PC-9 (cell line): ENCODE measurements around the gene BTN2A1. TPM values are rescaled to one million over a fixed set of nuclear protein-coding genes. Genes with fewer than 3 reads are reported as not detected.
"Not testable (repeated sequence)": the region's sequence is repeated elsewhere in the genome, so short reads cannot be mapped to it uniquely, and the experiment has no call there.

ENCODE experiments used
- BruUV-seq: library from RNA; stranded (reverse); fragments of 400-500 nt; replicated peaks from 2 replicates; lab custom pipeline; 2021; lab: Mats Ljungman, UMichigan
- CTCF ChIA-PET: fragments of 300-600 bp; sonication (Branson Sonifier 250); formaldehyde crosslinking; loops from one replicate; lab custom pipeline; 2022; ENCODE audit warnings: antibody characterized with exemption; lab: Charles Lee
- POLR2A ChIA-PET: fragments of 300-600 bp; sonication (Branson Sonifier 250); formaldehyde crosslinking; loops from one replicate; lab custom pipeline; 2022; ENCODE audit warnings: antibody characterized with exemption; ENCODE audit not compliant: unreplicated experiment; lab: Charles Lee
- DNase-seq, 2 experiments: peaks; one replicate each; pipeline versions ENCODE4 v3.0.0 to v3.0.0-alpha.2; 2015 to 2022; ENCODE audit warnings: mixed read lengths in 1 of 2
- H2AFZ ChIP-seq: fragments of 200-600 bp; sonication (generic); 2 replicates; pipeline ENCODE4 v1.8.1; 2017; ENCODE audit warnings: antibody characterized with exemption
- H3F3A ChIP-seq: fragments of 200-600 bp; sonication (generic); 2 replicates; pipeline ENCODE4 v1.8.1; 2017; ENCODE audit warnings: antibody characterized with exemption, mild to moderate bottlenecking, low read depth; ENCODE audit not compliant: insufficient read depth
- H3K27ac ChIP-seq: fragments of 200-600 bp; sonication (generic); 2 replicates; pipeline ENCODE4 v1.6.1; 2016; ENCODE audit warnings: mixed run types
- H3K27me3 ChIP-seq: fragments of 200-600 bp; sonication (generic); 2 replicates; pipeline ENCODE4 v1.6.1; 2016; ENCODE audit warnings: low read depth, mixed run types; ENCODE audit not compliant: insufficient read depth
- H3K36me3 ChIP-seq: fragments of 200-600 bp; sonication (generic); 2 replicates; pipeline ENCODE4 v1.6.1; 2016; ENCODE audit warnings: low read depth, mixed run types
- H3K4me1 ChIP-seq: fragments of 200-600 bp; sonication (generic); replicated peaks from 2 replicates; pipeline ENCODE4 v1.6.1; 2016; ENCODE audit warnings: mixed run types; ENCODE audit not compliant: insufficient read depth
- H3K4me2 ChIP-seq: fragments of 200-600 bp; sonication (generic); 2 replicates; pipeline ENCODE4 v1.6.1; 2017; ENCODE audit warnings: mixed run types
- H3K4me3 ChIP-seq: fragments of 200-600 bp; sonication (generic); 2 replicates; pipeline ENCODE4 v1.6.1; 2016; ENCODE audit warnings: mixed run types
- H3K79me2 ChIP-seq: fragments of 200-600 bp; sonication (generic); 2 replicates; pipeline ENCODE4 v1.6.1; 2017; ENCODE audit warnings: low read depth, mixed run types
- H3K9me2 ChIP-seq: fragments of 200-600 bp; sonication (generic); 2 replicates; pipeline ENCODE4 v1.8.1; 2017; ENCODE audit warnings: mild to moderate bottlenecking; ENCODE audit not compliant: insufficient read depth
- H3K9me3 ChIP-seq: fragments of 200-600 bp; sonication (generic); 2 replicates; pipeline ENCODE4 v1.8.1; 2016; ENCODE audit warnings: low read depth; ENCODE audit not compliant: insufficient read depth
- H4K20me1 ChIP-seq: fragments of 200-600 bp; sonication (generic); 2 replicates; pipeline ENCODE4 v1.8.1; 2017; ENCODE audit not compliant: insufficient read depth
- CTCF ChIP-seq: fragments of 200-600 bp; sonication (generic); conservative IDR thresholded peaks from 2 replicates; pipeline ENCODE4 v1.6.1; 2017; ENCODE audit warnings: mixed run types, antibody characterized with exemption, mild to moderate bottlenecking, moderate library complexity
- EZH2 ChIP-seq: fragments of 200-600 bp; sonication (generic); IDR thresholded peaks from 2 replicates; pipeline ENCODE4 v1.8.0; 2017; ENCODE audit warnings: antibody characterized with exemption, low read depth
- intact Hi-C: fragments of 100-400 bp; cut with micrococcal nuclease; formaldehyde crosslinking; loops from one replicate; pipeline ENCODE4 v1.10.0; 2022; ENCODE audit not compliant: unreplicated experiment
- total RNA-seq: library from RNA; stranded (reverse); gene quantifications from 2 replicates; pipeline ENCODE4 v1.2.3, GENCODE V29; 2021

The BTN2A1 gene
- total RNA-seq, 1 experiment from 2014 or later: 19.5 TPM

DNA sequence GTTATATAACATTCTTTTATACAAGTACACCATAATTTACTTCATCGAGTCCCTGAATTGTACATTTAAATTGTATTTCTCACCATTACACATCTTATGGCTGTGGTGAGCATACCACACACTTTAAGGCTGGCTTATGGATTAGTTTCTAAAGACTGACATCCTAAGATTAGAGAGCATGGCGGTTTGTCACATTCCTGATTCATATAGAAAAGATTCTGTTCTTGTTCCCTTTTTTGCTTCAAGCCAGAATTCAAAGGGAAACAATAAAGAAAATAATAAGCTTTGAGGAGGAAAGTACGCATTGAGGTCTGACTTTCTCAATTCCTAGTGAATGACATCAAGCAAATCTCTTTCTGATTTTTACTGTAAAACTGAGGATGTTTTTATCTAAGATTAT is 44.9 kb downstream of the BTN2A1 start:
- Histone ChIP-seq H3F3A (0 out of 2 replicates have a peak, but pooled peaks cover 3% of the 10 kb centered on the region), H3K36me3 (no peaks in the 10 kb centered on the region), H3K9me2 (no peaks in the 10 kb centered on the region), H3K27ac (no peak overlapping the region), H3K27me3 (no peaks in the 10 kb centered on the region), H2AFZ (no peak overlapping the region), H3K4me1 (no peaks in the 10 kb centered on the region), H4K20me1 (no peaks in the 10 kb centered on the region), H3K4me2 (no peak overlapping the region), H3K4me3 (no peak overlapping the region), H3K9me3 (no peaks in the 10 kb centered on the region), H3K79me2 (no peaks in the 10 kb centered on the region)
- ChIA-PET POLR2A (interaction anchor here (0.7 kb wide), 1 partner anchor 15 kb away, joined by 4 read pairs; no protein-coding TSS in a partner anchor), CTCF (no interaction called here)
- intact Hi-C loops: no loop called here
- TF ChIP-seq CTCF (no peak), EZH2 (no peak)
- DNase-seq: no peak
- BruUV-seq: no TSS peak

GRCh38 chr6:26507658-26508057 is 49.9 kb downstream of the BTN2A1 start:
- Histone ChIP-seq H3K9me3 (no peaks in the 10 kb centered on the region), H3F3A (0 out of 2 replicates have a peak, but pooled peaks cover 3% of the 10 kb centered on the region), H3K27ac (no peak overlapping the region), H2AFZ (no peak overlapping the region), H3K4me1 (no peaks in the 10 kb centered on the region), H3K27me3 (no peaks in the 10 kb centered on the region), H3K4me3 (no peak overlapping the region), H3K4me2 (no peak overlapping the region), H4K20me1 (no peaks in the 10 kb centered on the region), H3K36me3 (no peaks in the 10 kb centered on the region), H3K9me2 (no peaks in the 10 kb centered on the region), H3K79me2 (no peaks in the 10 kb centered on the region)
- no peak for DNase-seq
- ChIA-PET POLR2A (no interaction called here), CTCF (no interaction called here)
- BruUV-seq: no TSS peak
- no peak for TF ChIP-seq CTCF
- no peak for TF ChIP-seq EZH2
- intact Hi-C loops: no loop called here

- H3K9me2 ChIP-seq, intact Hi-C loops, H3K4me3 ChIP-seq, H2AFZ ChIP-seq, H3K79me2 ChIP-seq, H3K27ac ChIP-seq, H3K4me2 ChIP-seq, H3K36me3 ChIP-seq, CTCF ChIA-PET, POLR2A ChIA-PET, DNase-seq, BruUV-seq, H3K27me3 ChIP-seq, H3K4me1 ChIP-seq, H3K9me3 ChIP-seq, H4K20me1 ChIP-seq, H3F3A ChIP-seq: not testable (repeated sequence)
Measured at GRCh38 chr6:26511033-26511432, 53.3 kb downstream of the BTN2A1 start.

DNA sequence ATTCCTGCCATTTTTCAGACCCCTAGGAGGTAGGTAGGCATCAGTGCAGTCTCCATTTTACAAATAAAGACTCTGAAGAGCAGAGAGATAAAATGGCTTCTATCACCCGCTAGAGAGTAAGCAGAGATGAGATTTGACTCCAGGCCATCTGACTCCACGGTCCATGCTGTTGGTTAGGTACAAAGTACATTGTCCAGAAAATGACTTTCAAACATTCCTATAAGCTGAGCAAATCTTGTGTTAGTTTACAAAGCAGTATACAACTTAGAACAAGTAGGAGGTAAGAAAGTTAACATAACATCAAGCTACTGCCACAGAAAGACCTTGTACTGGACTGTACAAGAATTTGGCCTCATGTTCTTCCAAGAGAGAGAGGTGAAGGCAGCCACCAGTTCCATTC is 57.2 kb downstream of the BTN2A1 start:
- no peaks in the 10 kb centered on the region for H3K9me3 ChIP-seq
- no peaks in the 10 kb centered on the region for H4K20me1 ChIP-seq
- intact Hi-C loops: no loop called here
- H2AFZ ChIP-seq: no peak overlapping the region
- no peaks in the 10 kb centered on the region; the same call in 1 of the 2 replicates for H3F3A ChIP-seq
- H3K4me2 ChIP-seq: no peak overlapping the region
- H3K27ac ChIP-seq: no peak overlapping the region
- no peaks in the 10 kb centered on the region for H3K27me3 ChIP-seq
- H3K4me3 ChIP-seq: no peak overlapping the region
- CTCF ChIA-PET: interaction anchor here (0.6 kb wide), 1 partner anchor 9 kb away, joined by 3 read pairs; no protein-coding TSS in a partner anchor
- no peaks in the 10 kb centered on the region for H3K36me3 ChIP-seq
- no peak for DNase-seq
- H3K4me1 ChIP-seq: peaks cover 2% of the 10 kb centered on the region
- TF ChIP-seq CTCF (no peak), EZH2 (no peak)
- POLR2A ChIA-PET: no interaction called here
- H3K79me2 ChIP-seq: no peaks in the 10 kb centered on the region
- no peaks in the 10 kb centered on the region for H3K9me2 ChIP-seq
- no TSS peak for BruUV-seq
